Left hindlimb (tissue), 1 donor: ENCODE measurements around the gene DVL1.
"Not testable (repeated sequence)": the region's sequence is repeated elsewhere in the genome, so short reads cannot be mapped to it uniquely, and the experiment has no call there.

Source experiments
- DNase-seq: peaks from one replicate; pipeline ENCODE4 v3.0.0-alpha.2; 2018

The DVL1 gene

GRCh38 chr1:1324524-1325287 lies 24.5 kb downstream of the DVL1 start, which contains the start of the genes CPTP and INTS11:
TSS of gene CPTP (plus strand) at chr1:1324802. CDS start at chr1:1326911, 2,109 bp downstream.
TSS of gene INTS11 (minus strand) at chr1:1324660. CDS start at chr1:1324608, 52 bp downstream.
- peak; percentile 95 for DNase-seq

GRCh38 chr1:1324084-1324523 lies 25.1 kb downstream of the DVL1 start:
- DNase-seq: no peak

DNA sequence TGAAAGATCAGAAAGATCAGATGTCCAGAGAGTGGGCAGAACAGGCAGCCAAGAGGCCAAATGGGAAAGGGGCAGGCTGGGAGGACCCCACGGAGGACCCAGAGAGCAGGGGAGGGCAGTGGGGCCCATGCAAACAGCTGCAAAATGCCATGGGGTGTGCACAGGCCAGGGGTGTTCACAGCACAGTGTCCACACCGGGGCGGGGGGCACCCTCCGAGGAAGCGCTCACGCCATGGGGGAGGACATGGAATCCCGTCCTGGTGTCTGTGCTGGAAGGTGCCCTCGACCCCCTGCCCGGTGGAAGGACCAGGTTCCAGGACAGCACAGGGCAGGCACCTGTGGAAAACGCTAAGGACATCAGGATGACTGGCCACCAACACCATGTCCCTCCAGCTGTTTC lies 26.3 kb downstream of the DVL1 start:
- no peak for DNase-seq

DNA sequence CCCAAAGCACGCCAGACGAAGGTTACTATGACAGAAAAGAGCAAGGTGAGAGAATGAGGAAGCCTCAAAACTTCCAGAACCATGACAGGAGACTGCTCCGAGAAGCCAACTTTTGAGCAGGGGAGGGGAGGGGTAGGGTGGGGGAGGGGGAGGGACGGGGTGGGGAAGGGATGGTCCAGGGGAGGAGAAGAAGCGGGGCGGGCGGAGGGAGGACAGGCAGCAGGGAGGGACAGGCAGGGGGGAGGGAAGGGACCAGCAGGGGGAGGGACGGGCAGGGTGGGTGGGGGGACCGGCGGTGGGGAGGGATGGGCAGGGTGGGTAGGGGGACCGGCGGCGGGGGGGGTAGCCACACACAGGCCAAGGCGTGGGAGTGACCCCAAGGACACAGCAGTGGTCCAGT lies 26.8 kb downstream of the DVL1 start:
- DNase-seq: no peak

- DNase-seq: no peak
Observed at GRCh38 chr1:1321477-1321876, 27.7 kb downstream of the DVL1 start.

DNA sequence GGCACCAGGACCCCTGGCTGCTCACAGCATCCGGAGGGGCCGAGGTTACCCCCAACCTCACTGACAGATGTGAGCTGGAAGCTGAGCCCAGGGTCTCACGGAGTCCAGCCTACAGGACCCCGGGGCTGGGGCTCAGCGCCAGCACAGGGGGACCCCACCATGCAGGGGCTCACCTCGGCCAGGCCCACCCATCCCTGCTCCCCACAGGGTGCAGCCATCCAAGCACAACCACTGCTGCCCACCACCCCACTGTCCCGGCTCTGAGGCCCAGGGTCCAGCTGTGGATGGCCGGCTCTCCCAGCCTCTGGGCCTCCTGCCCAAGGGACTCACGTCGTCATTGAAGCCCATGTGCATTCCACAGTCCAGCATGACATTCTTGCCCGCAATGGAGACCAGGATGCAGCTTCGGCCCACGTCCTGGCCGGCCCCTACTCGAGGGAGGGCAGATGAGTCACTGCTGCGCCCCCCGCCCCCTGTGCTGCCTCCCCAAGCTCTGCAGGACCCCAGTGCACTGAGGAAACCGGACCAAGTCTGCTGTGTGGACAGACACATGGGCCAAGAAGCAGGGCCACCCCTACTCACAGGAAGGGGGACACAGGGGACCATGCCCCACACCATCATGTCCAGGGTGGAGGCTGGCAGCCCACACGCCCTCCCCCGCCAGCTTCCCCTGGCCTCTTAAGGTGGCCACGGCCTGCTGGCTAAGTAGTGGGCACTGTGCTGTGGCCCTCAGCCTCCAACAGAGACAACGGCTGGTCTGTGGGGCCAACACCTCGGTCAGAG lies 28.4 kb downstream of the DVL1 start:
- DNase-seq: no peak

- no peak for DNase-seq
Observed at GRCh38 chr1:1319646-1319941, 29.6 kb downstream of the DVL1 start.

DNA sequence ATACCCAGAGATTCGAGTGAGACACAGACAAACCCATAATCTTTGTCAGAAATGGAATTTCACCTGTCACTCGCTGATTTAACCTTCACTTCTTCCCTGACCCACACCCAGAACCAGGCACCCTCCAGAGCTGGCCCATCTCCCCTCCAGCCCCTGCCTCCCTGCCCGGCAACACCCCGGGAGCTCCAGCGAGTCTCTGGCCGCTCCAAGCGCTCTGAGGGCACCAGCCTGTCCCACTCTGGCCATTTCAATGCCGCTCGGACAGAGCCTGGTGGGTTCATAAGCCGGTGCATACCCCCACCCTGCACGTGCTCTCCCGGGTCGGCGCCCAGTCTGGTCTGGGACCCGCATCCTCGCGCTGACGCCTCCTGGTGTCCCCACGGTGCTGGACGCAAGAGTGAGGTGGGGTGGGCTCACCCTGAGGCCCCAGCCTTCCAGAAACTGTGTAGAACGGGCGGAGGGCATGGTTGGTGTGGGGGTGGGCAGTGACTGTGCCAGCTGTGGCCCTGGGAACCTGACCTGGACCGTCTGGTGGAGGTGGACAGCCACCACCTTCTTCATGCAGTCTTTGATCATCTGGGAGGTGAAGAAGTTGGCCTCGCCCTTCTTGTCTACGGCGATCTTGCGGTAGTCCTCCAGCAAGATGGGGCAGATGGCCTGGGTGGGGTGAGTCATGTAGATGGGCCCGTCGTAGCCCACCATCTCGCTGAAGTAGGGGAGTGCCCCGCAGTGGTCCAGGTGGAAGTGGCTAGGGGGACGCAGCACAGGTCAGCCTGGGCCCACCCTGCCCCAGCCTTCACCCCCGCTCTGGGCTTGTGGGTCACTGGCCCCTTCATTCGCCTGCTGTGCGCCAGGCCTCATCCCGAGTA lies 30.2 kb downstream of the DVL1 start:
- no peak for DNase-seq

DNA sequence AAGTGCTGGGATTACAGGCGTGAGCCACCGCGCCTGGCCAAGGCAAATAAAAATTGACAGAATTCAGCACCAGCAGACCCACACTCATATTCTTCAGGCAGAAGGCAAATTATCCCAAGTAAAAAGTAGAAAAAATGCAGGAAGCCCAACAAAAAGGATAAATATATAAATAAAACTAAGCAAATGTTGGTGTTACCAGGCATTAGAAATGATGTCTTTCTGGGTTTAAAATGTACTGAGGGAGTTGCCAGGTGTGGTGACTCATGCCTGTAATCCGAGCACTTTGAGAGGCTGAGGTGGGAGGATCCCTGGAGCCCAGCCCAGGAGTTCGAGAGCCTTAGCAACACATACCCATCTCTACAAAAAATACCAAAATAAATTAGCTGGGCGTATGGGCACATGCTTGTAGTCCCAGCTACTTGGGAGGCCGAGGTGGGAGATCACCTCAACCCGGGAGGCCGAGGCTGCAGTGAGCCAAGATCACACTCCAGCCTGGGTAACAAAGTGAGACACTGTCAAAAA lies 31.0 kb downstream of the DVL1 start:
- DNase-seq: peak; percentile 82

DNA sequence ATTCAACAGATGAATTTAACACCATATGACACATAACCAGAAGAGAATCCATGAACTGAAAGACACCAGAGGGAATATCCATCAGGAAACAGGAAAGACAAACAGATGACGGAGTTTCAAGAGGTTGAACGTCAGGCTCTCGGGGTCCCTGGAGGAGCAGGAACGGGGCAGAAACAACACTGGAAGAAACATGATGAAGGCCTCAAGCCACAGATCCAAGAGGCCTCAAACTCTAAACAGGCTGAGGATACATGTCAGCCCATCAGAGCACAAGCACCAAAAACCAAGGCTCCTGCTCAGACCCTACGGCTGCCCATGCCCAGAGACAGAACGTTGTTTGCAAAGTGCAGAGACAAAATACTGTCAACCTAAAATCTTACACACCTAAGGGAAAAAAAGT lies 31.8 kb downstream of the DVL1 start:
- DNase-seq: no peak

DNA sequence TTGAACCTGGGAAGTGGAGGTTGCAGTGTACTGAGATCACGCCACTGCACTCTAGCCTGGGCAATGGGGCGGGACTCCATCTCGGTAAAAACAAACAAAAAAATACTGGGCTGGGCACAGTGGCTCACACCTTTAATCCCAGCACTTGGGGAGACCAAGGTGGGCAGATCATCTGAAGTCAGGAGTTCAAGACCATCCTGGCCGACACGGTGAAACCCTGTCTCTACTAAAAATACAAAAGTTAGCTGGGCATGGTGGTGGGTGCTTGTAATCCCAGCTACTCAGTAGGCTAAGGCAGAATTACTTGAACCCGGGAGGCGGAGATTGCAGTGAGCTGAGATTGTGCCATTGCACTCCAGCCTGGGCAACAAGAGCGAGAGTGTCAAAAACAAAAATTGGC lies 33.0 kb downstream of the DVL1 start:
- DNase-seq: not testable (repeated sequence)

GRCh38 chr1:1315435-1315954 lies 33.7 kb downstream of the DVL1 start:
- DNase-seq: no peak

DNA sequence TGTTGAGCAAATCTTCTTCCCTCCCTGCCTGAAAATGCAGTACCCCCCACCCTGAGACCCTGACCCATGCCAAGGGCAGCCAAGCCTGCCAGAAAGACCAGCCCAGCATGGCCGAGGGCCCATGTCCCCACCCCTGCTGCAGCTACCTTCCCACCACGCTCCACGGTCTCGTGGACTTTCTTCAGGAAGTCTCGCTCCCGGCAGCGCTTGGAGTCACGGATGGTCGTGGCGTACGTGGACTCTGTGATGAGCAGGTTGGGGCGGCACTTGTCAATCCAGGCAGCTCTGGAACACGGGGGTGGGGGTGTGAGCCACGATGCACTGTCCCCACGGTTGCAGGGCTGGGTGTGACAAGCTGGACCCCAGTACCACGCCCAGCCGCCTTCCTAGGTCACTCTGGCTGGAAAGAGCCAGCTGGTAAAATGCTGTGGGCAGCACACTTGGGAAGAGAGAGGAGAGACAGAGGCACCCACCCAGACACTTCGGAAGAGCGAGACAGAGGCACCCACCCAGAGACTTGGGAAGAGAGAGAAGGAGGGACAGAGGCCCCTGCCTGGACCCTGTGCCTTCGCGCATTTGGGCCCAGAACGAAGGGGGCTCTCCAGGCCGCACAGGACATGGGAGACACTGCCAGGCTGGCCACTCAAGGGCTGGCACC lies 34.4 kb downstream of the DVL1 start:
- no peak for DNase-seq

DNA sequence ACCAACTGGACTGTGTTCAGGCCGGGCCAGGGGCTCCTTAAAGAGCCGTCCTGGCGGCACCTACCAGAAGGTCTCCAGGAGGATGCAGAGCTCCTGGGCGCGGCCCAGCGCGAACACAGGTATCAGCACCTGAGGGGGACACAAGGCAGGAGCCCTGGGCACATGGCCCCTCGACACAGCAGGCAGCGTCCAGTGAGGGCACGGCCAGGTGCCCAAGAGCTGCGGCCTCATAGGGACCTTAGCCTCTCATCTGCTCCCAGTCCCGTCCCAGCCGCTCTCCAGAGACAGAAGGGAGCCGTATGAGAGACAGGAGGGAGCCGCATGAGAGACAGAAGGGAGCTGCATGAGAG lies 35.0 kb downstream of the DVL1 start:
- DNase-seq: no peak

GRCh38 chr1:1313500-1314236 lies 35.5 kb downstream of the DVL1 start:
- DNase-seq: no peak

DNA sequence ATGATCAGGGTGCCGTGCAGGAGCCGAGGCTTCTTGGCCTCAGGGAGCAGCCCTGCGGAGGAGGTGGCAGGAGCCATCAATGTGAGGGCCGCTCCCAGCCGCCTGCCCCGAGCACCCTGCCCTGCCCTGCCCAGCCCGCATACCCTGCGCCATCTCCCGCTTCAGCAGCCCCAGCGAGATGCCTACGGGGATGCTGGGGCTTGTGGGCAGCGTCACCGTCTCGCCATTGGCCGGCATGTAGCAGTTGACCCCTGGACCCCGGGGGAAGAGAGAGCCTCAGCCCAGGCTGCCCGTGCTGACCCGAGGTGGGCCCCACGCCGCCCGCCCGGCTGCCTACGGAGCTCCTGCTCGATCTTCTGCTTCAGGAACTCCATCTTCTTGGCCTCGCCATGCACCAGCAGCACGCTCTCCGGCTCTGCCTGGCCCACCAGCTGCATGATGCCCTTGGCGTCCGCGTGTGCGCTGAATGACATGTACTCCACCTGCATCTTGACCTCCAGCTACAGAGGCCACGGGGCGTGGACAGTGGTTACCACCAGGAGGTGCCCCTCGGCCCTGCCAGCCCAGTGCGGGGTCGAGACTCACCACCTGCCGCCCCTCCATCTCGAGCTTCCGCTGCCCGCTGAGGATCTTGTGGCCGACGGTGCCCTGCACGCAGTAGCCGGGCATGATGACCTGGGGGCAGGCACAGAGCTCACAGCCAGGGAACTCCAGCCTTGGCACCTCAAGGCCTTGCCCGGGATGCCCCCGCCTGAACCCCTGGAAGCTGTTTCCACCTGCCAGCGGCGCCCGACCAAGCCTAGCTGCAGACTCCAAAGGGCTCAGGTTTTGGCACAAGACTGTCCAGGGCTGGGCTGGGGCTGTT lies 36.5 kb downstream of the DVL1 start:
- no peak for DNase-seq

- no peak for DNase-seq
Observed at GRCh38 chr1:1311107-1312104, 37.8 kb downstream of the DVL1 start.

DNA sequence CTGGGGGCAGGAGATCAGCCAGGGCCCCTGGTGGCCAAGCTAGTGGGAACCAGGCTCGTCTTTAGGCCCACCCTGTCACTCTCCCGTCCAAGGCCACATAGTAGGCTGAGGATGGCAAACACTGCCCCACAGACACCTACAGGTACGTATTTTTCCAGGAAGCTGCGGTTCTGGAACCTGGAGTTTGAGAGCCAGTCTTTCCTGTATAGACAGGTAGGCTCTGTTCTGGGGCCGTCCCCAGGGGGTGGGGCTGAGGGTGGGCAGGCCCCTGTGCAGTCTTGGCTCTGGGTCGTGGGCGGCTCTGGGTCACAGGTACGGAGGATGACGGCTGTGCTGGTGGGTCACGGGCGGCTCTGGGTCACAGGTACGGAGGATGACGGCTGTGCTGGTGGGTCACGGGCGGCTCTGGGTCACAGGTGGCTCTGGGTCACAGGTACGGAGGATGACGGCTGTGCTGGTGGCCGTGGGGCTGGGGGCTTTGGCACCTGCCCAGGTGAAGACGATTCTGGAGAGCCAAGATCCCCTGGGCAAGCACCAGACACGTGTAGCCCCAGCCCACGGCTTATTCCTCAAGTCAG lies 38.7 kb downstream of the DVL1 start:
- DNase-seq: no peak

GRCh38 chr1:1310109-1310385 lies 39.2 kb downstream of the DVL1 start:
- no peak for DNase-seq
